Left lung (tissue), 10 donors: Measurements from ENCODE around the gene ZBBX. TPM values are rescaled to one million over a fixed set of nuclear protein-coding genes. Genes with fewer than 3 reads are reported as not detected.

ENCODE experiments used
- ATAC-seq: fragments of 200-7000 bp; cut with Tn5 transposase; one replicate; pipeline ENCODE4 v1.9.1; 2020; ENCODE audit warnings: moderate library complexity
- DNase-seq, 4 donors: peaks; one replicate each; pipeline ENCODE4 v3.0.0-alpha.2; 2013 to 2020
- H3K27ac ChIP-seq, 2 donors: fragments of 200-600 bp; sonication (generic) in 1 of 2; one replicate each; pipeline versions ENCODE4 v1.5.0 to v1.8.0; 2020 to 2021
- H3K27me3 ChIP-seq, 2 donors: fragments of 200-600 bp; sonication (generic) in 1 of 2; one replicate each; pipeline versions ENCODE4 v1.5.0 to v1.8.0; 2020 to 2021
- H3K36me3 ChIP-seq, 2 donors: fragments of 200-600 bp; sonication (generic) in 1 of 2; one replicate each; pipeline versions ENCODE4 v1.5.0 to v1.8.0; 2020 to 2021
- H3K4me1 ChIP-seq, 2 donors: fragments of 200-600 bp; one replicate each; pipeline ENCODE4 v1.8.0; 2021
- H3K4me3 ChIP-seq, 2 donors: fragments of 200-600 bp; sonication (generic) in 1 of 2; one replicate each; pipeline versions ENCODE4 v1.5.0 to v1.8.0; 2020 to 2021; ENCODE audit warnings: mild to moderate bottlenecking in 1 of 2
- H3K9me3 ChIP-seq, 2 donors: fragments of 200-600 bp; sonication (generic) in 1 of 2; one replicate each; pipeline versions ENCODE4 v1.5.0 to v1.8.0; 2020 to 2021
- CTCF ChIP-seq, 2 donors: fragments of 200-600 bp; sonication (generic) in 1 of 2; IDR thresholded peaks; one replicate each; pipeline versions ENCODE4 v1.5.0 to v1.8.0; 2021; ENCODE audit warnings: antibody characterized with exemption in 2 of 2
- intact Hi-C, 2 donors: fragments of 100-400 bp; cut with DNase I; formaldehyde crosslinking; loops; one replicate each; pipeline versions ENCODE4 v1.11.2 to v1.14.2; 2022
- polyA plus RNA-seq, 6 donors: library from polyadenylated mRNA; unstranded; fragments of 120-200 nt; gene quantifications; one replicate each; pipeline ENCODE4 v1.2.1, GENCODE V29; 2013; ENCODE audit not compliant: insufficient read length in 6 of 6
- total RNA-seq, 2 donors: library from RNA; stranded (reverse); fragmentation: NEBNext Ultra II Directional; extraction: Animal tissue kit (Norgen Biotek cat#: 25700); gene quantifications; one replicate each; pipeline ENCODE4 v1.2.1, GENCODE V29; 2021
- donor health status: DM: no; HTN: yes; CAD: no.
- donor health status: DM: no; HTN: no; CAD: no.

ZBBX gene
- total and polyA plus RNA-seq, 8 donors = 1.5 to 9.8 (median 8.0) TPM; not detected in 1

GRCh38 chr3:167253037-167253436 is 127.1 kb downstream of the ZBBX start:
- TF ChIP-seq CTCF (IDR thresholded peaks at IDR 0.05) = no peak
- Histone ChIP-seq H3K4me3 (no peak overlapping the region), H3K27ac (no peak overlapping the region), H3K9me3 (no peaks in the 10 kb centered on the region), H3K36me3 (no peaks in the 10 kb centered on the region), H3K4me1 (no peaks in the 10 kb centered on the region), H3K27me3 (no peaks in the 10 kb centered on the region)
- DNase-seq = no peak
- ATAC-seq = no peak
- intact Hi-C loops = no loop called here

- intact Hi-C loops = no loop called here
- DNase-seq = no peak
These were observed 128.4 kb downstream of the ZBBX start for GRCh38 chr3:167251678-167252077.

GRCh38 chr3:167246252-167246651 is 133.8 kb downstream of the ZBBX start:
- no peak overlapping the region for H3K4me3 ChIP-seq
- H3K4me1 ChIP-seq = no peaks in the 10 kb centered on the region
- ATAC-seq (no peak), DNase-seq (no peak)
- H3K36me3 ChIP-seq = no peaks in the 10 kb centered on the region
- intact Hi-C loops = no loop called here
- H3K27me3 ChIP-seq = no peaks in the 10 kb centered on the region
- H3K9me3 ChIP-seq = no peaks in the 10 kb centered on the region
- TF ChIP-seq CTCF (IDR thresholded peaks at IDR 0.05) = no peak
- no peak overlapping the region for H3K27ac ChIP-seq

More at GRCh38 chr3:167251678-167252077, 128.4 kb downstream of the ZBBX start:
- no peak for TF ChIP-seq CTCF (IDR thresholded peaks at IDR 0.05)
- no peak for ATAC-seq
- Histone ChIP-seq H3K4me3 (no peak overlapping the region), H3K27ac (no peak overlapping the region), H3K27me3 (no peaks in the 10 kb centered on the region), H3K36me3 (no peaks in the 10 kb centered on the region), H3K4me1 (no peaks in the 10 kb centered on the region), H3K9me3 (no peaks in the 10 kb centered on the region)

- TF ChIP-seq CTCF (IDR thresholded peaks at IDR 0.05) = no peak
- ATAC-seq (no peak), DNase-seq (no peak)
- Histone ChIP-seq H3K4me3 (no peak overlapping the region), H3K27ac (no peak overlapping the region), H3K36me3 (no peaks in the 10 kb centered on the region), H3K4me1 (no peaks in the 10 kb centered on the region), H3K9me3 (no peaks in the 10 kb centered on the region), H3K27me3 (no peaks in the 10 kb centered on the region)
- intact Hi-C loops = no loop called here
These were observed 138.8 kb downstream of the ZBBX start for GRCh38 chr3:167241048-167241845.

- no peaks in the 10 kb centered on the region for H3K36me3 ChIP-seq
- ATAC-seq (no peak), DNase-seq (no peak)
- no peaks in the 10 kb centered on the region for H3K4me1 ChIP-seq
- no peaks in the 10 kb centered on the region for H3K27me3 ChIP-seq
- H3K27ac ChIP-seq = no peak overlapping the region
- TF ChIP-seq CTCF (IDR thresholded peaks at IDR 0.05) = no peak
- no peaks in the 10 kb centered on the region for H3K9me3 ChIP-seq
- intact Hi-C loops = no loop called here
- no peak overlapping the region for H3K4me3 ChIP-seq
These were observed 152.0 kb downstream of the ZBBX start for GRCh38 chr3:167228135-167228534.
